HS-5 (cell line): ENCODE measurements around the gene CALHM5.
"Not testable (repeated sequence)": the region's sequence is repeated elsewhere in the genome, so short reads cannot be mapped to it uniquely, and the experiment has no call there.

Experiments
- DNase-seq: peaks from one replicate; pipeline ENCODE4 v3.0.0-alpha.2; 2012; ENCODE audit warnings: low read depth

The CALHM5 gene

GRCh38 chr6:116511424-116512110 is at the start of gene CALHM5:
TSS of gene CALHM5 (plus strand) at chr6:116511639. CDS start at chr6:116511697, 58 bp downstream.
- peak; percentile 86 for DNase-seq

GRCh38 chr6:116461932-116462885 is 49.2 kb upstream of the CALHM5 start:
- DNase-seq = no peak

GRCh38 chr6:116463301-116463700 is 48.1 kb upstream of the CALHM5 start:
- DNase-seq = no peak

DNA sequence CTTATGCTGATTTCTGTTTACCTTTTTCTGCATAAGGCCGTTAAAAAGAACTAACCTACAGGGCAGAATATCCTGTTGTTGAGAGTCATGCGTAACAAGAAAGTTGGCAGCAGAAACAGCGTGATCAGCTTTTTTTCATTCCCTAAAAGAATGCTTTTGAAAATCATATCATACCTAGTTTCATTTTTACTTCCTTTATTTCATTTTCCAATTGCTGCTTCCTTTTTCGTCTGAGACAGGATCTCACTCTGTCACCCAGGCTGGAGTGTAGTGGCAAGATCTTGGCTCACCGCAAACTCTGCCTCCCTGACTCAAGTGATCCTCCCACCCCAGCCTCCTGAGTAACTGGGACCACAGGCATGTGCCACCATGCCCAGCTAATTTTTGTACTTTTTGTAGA is 46.2 kb upstream of the CALHM5 start:
- no peak for DNase-seq

GRCh38 chr6:116467096-116467495 is 44.3 kb upstream of the CALHM5 start:
- DNase-seq = no peak

DNA sequence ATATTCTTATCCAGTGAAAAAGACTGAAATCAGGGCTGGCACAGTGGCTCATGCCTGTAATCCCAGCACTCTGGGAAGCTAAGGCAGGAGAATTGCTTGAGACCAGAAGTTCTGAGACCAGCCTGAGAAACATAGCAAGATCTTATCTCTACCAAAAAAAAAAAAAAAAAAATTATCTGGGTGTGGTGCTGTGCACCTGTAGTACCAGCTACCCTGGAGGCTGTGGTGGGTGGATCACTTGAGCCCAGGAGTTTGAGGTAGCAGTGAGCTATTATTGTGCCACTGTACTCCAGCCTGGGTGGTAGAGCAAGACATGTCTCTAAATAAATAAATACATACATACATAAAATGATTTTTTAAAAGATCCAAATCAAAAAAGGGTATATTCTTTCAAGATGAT is 43.9 kb upstream of the CALHM5 start:
- no peak for DNase-seq

- no peak for DNase-seq
These were observed 43.1 kb upstream of the CALHM5 start for GRCh38 chr6:116468293-116468692.

DNA sequence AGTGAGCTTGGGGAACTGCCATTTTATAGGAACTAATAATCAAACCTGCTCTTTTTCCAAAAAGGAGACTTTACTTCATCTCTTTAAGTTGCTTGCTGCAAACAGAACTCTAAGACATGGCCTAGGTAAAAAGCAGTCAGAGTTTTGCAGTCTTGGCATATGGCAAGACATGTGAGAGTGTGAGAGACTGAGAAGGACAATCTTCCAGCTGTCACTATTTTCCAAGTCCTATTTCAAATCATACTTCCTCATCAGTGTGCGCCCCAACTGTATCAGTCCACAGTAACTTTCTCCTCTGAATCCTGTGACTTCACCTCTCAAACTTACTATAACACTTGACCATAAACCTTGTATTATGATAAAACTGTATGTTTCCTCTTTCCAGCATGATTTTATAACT is 39.9 kb upstream of the CALHM5 start:
- no peak for DNase-seq

- no peak for DNase-seq
These were observed 38.7 kb upstream of the CALHM5 start for GRCh38 chr6:116472706-116473105.

DNA sequence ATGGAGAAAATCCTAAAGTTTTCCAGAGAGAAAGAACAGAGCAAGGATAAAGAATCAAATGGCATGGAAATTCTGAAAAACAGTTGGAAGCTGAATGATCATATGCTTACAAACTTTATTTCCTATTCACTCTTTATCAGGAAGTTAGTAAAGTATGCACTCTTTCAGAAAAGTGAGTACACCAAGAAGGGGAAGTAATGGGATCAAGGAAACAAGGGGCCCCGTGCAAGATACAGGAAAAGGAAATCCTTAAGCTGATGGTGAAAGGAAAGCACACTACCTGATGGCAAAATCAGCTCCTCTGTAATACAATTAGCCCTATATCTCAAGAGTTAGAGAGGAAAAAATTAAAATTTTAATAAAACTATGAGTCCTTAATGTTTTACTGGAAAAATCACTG is 36.3 kb upstream of the CALHM5 start:
- DNase-seq = no peak

- DNase-seq = peak; percentile 35
These were observed 35.3 kb upstream of the CALHM5 start for GRCh38 chr6:116476002-116476678.

- DNase-seq = no peak
These were observed 28.7 kb upstream of the CALHM5 start for GRCh38 chr6:116482780-116483179.

DNA sequence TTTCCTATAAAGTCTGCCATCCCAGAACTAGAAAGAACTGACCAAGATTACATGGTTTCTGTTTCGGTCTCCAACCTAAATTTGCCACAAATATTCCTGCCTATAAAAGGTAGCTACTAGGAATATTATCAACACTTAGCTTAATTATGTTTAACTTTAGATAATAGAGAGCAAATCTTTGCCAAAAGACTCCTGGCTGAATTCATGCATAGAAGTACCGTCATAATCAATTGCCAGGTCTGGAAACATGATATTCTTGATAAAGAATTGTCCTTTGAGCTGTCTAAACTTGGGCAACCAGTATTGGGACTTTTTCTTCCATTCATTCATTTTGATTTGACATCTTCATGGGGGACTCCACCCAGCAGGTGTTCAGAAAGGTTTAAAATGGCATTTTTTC is 27.8 kb upstream of the CALHM5 start:
- no peak for DNase-seq

- DNase-seq = peak; percentile 23
These were observed 25.8 kb upstream of the CALHM5 start for GRCh38 chr6:116485559-116486184.

DNA sequence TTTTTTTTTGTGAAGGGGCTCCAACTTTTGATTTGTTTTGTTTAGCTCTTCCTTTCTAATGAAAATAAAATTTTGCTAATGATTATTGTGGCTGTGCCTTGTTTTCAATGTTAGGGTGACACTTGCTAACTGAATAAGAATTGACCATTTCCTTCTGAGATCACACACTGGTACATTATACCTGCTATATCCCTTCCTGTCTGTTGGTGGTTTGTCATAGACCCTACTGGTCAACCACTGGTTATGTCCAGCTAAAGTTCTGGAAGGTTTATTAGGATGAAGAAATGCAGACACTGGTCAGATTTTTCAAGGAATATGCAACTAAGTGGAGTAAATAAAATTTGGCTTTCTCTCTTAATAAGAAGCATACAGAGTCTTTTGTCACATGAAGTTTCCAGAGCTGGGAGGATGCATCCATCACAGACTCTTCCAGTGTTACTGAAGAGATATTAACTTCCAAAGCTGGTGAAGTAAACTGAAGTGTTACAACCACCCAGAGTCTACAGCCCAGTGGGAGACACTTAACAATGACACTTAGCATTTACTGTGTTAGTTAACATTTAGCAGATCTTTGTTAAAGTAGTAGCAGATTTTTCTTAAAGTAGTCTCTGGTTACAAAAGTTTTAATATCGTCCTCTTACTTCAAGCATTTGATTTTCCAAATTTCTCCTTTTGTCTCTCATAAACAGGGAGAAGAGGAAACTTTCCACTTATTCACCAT is 19.7 kb upstream of the CALHM5 start:
- no peak for DNase-seq

DNA sequence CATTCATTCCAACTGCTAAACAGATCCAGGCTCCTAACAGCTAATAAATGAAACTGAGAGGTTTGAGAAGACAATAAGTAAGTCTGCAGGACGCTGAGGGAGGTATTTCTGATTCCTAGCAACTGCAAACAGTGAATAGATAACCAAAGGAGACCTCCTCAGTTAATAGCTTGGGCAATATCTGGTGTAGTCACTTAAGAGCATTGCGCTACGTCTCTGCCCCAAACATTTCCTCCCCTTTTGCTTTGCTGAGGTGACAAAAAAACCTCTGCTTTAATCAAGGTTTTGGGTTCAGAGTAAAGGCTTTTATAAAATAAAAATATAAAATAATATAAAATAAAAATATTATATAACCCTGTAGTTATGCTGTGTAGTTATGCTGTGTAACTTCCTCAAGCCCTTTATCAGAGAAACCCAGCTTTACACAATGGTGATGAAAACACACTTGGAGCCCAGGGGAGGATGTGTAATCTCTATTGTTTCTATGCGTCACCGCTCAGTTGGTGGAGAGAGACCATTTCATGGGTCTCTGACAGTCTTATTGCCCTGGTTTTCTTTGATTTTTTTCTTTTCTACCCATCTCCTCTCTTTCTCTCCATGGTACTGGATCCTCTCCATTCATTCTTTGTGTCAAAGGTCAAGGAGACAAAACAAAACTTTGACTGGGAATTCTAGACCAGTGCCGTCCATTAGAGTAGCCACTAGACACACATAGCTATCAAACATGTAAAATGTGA is 18.9 kb upstream of the CALHM5 start:
- no peak for DNase-seq

GRCh38 chr6:116495161-116495560 is 16.3 kb upstream of the CALHM5 start:
- not testable (repeated sequence) for DNase-seq

- DNase-seq = no peak
These were observed 14.2 kb upstream of the CALHM5 start for GRCh38 chr6:116497113-116497676.

- DNase-seq = no peak
These were observed 10.4 kb upstream of the CALHM5 start for GRCh38 chr6:116500969-116501433.

DNA sequence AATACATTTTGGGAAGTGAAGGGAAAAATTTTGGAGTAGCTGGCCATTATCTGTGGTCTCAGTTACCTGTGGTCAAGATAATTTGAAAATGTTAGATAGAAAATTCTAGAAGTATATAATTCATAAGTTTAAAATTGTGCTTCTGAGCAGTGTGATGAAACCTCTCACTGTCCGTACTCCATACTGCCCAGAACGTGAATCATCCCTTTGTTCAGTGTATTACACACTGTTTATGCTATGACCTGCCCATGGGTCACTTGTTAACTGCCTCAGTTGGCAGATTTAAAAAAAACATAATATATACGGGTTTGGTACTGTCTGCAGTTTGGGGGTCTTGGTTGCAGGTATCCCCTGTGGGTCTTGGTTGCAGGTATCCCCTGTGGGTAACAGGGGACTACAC is 4.1 kb upstream of the CALHM5 start:
- no peak for DNase-seq
